Activated T-cell treated with anti-CD3 and anti-CD28 coated beads for 48 hours (primary cell): ENCODE data around the gene CFAP100.
A peak's percentile ranks its signal among the peaks of the same experiment; 100 is the strongest.

Source experiments
- DNase-seq: peaks from one replicate; pipeline ENCODE4 v3.0.0-alpha.2; 2020; ENCODE audit warnings: low read depth

The CFAP100 gene

DNA sequence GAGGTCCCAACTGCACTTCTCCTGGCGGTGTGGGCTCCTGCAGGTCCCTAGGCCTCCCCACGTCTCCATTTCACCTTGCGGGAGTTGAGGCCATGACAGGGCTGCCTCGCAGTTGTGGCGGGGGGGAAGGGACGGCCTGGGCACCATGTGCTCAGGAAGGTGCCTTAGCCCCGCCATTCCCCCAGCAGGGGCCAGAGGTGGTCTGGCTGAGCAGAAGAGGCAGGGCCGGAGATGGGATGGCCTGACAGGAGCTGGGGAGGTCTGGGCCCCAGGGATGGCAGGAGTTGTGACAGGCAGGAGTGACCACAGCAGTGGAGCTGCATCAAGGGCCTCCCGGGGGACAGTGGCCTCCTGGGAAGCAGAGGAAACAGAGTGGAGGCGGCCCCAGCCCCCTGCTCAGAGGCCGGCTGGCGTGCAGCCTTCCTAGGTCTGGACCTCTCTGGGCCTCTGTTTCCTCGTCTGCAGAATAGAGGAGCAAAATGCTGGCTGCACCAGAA lies 18.8 kb upstream of the CFAP100 start:
- no peak for DNase-seq

DNA sequence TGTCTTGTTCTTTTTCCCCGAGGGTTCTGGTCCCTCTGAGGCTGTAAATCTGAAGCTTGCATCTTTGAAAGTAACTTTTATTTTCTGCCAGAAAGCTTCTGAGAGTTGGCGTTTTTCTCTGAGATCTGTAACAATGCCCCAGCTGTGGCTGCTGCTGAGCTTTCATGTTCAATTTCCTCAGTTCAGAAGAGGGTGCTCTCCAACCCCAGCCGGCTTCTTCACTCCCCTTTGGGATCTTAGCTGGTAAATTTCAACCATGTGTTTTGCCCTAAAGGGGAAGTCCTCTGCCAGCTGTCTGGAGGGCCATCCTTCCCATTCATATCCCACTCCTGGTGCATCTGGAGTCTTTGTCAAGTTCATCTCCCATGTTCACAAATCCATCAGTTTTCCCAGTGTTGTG lies 18.3 kb upstream of the CFAP100 start:
- no peak for DNase-seq

DNA sequence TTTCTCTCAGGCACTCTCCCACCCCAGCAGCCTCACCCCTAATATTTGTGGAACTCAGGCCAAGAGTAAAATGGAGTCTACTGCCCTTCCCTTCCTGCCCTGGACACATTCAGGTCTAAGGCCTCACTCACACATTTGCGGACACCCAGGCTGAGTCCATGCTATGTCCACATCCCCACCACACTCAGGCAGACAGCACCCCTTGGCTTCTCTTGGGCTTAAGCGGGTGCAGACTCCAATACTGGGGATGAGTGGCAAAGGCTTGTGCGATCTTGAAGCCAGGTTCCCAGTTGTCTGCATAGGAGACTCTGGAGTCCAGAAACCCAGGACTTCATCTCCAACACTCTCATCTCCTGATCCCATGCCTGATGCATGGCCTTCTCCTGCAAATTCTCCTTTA lies 17.5 kb upstream of the CFAP100 start:
- DNase-seq, result no peak

DNA sequence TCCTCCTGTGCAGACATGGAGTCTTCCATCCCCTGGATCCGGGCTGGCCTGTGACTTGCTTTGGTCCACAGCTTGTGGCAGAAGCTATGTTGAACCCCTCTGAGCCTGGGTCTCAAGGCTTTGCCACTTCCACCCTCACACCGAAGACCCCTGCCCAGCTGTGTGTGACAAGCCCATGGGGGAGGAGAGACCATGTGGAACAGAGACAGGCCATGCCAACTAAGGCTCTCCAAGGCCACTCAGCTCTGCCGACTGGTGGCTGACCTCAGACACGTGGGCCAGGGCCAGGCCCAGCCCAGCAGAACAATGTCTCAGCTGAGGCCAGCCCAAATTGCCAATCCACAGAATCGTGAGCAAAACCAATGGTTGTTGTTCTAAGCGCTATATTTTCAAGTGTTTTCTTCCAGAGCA lies 16.4 kb upstream of the CFAP100 start:
- DNase-seq, result no peak

DNA sequence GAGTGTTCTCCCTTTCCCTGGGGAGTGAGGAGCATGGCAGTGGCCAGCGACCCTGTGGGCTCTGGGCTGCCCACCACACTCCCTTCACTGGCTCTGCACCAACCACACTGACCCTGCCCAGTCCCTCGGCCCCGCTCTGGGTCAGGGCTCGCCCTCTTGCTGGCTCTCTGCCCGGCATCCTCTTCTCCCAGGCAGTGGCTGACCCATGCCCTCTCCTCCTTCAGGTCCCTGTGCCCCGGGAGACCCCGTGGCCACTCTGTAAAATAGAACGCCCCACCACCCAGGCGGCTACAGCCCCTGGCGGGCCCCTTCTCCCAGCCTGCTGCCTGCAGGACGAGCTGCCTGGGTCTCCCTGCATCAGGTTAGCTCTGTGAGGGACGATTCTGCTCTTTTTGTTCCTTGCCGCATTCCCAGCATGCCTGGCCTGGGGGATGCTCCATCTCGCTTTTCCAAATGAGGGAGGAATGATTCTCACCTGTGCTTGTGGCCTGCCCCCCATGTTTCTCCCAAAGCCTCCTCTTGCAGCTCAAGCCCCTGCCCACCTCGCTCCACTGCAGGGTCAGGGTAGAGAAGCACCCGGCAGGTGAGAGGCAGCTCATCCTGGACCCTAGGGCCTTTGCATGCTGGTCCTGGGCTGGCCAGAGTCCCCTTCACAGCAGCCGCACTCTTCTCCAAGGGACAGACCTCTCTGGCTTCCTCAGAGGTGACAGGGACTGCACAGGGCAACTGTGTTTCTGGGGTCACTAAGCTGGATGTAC lies 14.5 kb upstream of the CFAP100 start:
- DNase-seq, result no peak

DNA sequence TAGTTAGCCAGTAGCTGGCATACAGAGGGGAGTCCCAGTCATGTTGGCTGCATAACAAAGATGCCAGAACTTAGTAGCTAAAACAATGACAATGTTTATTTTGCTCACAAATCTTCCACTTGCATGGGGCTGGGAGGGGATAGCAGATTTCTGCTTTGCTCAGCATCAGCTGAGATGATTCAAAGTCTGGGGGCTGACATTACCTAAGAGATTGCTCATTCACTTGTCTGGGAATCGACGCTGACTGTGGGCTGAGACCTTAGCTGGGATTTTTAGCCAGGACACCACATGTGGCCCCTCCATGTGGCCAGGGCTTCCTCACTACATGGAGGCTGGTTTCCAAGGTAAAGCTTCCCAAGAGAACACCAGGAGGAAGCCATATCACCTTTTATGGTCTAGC lies 12.7 kb upstream of the CFAP100 start:
- no peak for DNase-seq

DNA sequence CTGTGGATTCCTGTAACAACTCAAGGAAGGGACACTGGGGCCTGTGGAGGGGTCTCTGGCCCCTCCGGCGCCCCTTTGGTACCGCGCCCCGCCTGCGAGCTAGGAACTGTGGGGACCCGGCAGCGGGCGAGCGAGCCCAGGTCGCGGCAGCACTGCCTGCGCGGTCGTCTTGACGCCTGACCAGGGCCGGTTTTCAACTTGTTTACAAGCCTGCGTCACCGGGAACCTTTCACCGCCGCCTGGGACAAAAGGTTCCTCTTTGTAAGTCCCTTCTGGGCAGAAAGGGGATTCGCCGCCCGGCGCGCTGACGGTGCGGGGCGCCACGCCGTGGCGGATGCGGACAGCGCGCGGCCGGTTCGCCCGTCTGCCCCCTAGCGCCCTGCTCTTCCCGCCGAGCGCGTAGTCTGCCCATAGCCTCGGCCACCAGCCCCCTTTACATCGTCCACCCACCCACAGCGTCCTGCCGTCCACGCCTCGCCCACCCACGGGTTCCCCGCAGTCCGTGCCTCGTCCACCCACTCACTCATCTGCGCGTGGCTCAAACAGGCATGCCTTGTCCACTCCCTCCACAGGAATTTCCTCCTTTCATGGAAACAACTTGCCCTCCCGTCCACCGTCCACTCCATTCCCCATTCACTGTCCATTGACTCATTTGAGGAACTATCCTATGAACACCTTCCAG lies 5.5 kb upstream of the CFAP100 start:
- DNase-seq, result peak; percentile 54

DNA sequence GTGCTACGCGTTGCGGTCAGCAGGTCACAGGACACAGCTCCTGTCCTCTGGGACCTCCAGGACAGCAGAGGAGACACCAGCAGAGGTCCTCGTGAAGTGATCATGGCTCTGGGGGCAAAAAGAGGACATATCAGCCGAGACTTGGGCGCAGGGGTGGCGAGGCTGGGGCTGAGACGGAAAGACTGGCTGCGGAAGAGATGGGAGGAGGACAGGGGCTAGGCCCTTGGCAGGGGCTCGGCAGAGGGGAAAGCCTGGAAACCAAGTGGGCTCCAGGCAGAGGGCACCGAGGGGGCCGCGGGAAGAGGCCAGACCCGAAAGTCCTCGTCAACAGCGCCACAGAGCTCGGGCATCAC lies 4.9 kb upstream of the CFAP100 start:
- no peak for DNase-seq

DNA sequence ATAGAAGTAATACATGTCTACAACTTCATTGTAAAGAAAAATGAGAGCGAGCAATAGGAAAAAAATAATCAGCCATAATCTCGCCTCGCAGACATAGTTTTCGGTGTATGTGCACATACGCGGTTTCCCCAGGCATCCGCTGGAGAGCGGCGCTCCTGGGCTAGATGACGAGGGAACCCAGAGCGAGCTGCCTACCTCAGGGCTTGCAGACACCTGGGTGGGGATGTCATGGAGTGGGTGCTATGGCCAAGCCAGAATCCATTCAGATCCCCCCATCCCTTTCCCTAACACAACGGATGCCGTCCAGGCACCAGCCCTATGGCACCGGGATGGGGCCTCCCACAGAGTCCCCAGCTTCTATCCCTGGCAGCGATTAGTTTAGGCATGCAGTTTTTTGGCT lies 4.5 kb upstream of the CFAP100 start:
- DNase-seq, result no peak

DNA sequence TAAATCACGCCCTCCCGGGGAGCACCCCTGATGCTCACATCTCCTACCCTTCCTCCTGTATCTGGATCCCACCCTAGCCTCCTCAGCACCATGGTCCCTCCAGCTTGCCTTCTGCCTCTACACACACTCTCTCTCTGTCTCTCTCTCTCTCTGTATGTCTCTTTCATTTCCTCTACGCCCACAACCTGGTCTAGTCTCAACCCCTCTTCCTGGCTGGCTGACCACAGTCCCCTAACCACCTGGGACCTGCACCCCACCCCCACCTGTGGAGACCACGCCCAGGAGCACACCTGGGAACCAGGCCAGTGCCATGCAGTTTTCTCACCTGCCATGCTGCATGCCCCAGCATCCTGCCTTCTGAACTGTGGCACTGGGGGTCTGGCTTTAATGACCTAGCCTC lies 4.0 kb upstream of the CFAP100 start:
- DNase-seq, result no peak

DNA sequence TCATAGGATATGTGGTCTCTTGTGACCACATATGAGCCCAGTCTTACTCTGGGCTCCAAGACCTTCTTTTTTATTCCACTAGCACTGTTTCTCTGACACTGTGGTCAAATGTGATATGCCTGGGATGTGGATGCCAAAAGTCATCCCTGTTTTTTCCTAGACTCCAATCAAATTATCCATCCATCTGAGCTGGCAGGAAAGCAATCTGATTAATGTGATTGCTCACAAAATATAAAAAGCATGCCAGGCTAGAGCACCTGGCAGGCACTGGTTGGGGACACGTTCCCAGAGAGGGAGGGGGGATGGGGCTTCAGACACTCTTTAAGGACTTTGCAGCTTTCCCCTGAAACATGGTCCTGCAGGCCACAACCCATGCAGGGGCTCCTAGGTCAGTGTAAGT lies 3.1 kb upstream of the CFAP100 start:
- DNase-seq, result no peak

DNA sequence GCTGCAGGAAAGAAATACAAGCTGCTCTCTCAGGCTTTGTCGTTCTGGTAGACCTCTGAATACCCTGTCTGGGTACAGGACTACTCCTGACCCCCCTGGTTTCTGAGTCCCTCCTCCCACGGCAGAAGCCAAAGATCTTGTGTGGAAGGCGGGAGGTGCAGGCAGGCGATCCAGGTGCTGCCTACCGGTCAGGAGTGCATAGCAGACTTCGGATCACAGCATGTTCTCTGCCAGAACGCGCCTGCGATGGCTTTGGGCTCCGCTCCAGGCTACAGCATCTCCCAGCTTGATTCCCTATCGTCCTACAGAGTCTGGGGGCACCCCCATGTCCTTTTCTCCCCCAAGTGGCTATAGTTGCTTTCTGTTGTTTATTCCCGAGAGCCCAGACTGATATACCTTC lies 2.5 kb upstream of the CFAP100 start:
- DNase-seq, result no peak

DNA sequence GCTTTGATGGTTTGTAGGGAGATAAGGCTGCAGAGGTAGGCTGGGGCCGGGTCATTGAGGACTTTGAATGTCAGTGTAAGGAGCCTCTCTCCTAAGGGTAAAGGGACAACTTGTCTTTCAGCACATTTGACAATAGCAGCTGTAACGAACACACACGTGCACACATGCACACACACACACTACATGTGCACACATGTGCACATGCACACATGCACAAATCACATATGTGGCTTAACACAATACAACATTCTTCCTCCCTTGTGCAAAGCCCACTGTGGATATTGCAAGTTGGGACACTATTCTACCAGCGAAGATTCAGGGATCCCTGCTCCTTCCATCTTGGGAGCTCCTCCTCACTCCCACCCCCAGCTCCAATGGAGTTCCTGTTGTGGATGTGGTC lies 1.1 kb upstream of the CFAP100 start:
- DNase-seq, result no peak

DNA sequence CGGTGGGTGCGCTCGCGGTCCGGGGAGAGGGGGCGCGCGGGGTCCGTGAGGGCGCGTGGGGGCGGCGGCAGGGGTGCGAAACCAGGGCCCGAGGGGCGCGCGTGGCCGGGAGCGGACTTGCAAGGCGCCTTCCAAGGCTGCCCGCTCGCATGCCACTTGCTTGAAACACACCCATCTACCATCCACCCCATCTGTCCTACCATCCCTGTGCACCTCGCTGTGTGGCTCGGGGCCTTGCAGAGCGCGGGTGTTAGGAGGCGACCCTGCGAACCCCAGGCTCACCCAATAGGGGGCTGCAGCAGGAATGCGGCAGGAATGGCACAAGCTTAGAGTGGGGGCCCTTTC lies 240 bp downstream of the CFAP100 start:
- no peak for DNase-seq

DNA sequence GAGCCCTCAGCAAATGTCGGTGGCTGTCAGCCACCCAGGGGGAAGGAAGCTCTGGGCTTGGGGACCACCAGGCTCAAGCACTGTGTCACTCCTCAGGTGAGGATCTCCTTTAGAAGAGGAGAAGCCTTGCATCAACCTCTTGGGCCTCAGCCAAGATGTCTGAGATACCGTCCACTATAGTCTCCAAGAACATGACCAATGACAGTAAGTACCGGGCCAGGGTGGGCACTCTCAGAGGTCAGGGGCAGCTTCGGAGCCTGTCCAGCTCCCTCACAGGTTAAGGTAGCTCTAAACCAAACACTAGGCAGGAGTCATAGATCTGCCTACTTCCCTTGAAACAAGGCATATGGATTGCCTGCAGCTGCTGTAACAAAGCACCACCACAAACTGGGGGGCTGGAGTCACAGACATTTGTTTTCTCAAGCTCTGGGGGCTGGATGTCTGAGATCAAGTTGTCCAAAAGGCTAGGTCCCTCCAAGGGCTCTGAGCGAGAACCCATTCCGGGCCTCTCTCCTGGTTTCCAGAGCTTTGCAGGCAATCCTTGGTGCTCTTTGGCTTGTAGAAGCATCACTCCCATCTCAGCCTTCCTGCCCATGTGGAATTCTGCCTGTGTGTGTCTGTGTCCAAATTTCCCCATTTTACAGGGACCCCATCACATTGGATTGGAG lies 1.3 kb downstream of the CFAP100 start:
- no peak for DNase-seq

DNA sequence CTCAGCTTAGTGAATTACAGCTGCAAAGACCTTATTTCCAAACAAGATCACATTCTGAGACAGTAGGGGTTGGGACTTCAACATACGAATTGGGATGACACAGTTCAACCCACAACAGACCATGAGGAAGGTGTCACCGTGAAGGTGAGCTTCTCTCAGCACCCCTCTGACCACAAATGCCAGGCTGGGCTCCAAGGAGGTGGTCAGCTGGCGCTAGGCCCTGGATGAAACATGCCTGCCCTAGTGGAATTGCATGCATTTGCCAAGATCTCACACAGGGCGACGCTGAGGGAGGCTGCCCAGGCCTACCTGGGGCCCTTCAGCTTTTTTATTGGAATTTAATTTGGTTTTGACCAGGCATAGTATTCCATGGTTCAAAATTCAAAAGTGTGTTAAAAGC lies 1.8 kb downstream of the CFAP100 start:
- DNase-seq, result no peak

DNA sequence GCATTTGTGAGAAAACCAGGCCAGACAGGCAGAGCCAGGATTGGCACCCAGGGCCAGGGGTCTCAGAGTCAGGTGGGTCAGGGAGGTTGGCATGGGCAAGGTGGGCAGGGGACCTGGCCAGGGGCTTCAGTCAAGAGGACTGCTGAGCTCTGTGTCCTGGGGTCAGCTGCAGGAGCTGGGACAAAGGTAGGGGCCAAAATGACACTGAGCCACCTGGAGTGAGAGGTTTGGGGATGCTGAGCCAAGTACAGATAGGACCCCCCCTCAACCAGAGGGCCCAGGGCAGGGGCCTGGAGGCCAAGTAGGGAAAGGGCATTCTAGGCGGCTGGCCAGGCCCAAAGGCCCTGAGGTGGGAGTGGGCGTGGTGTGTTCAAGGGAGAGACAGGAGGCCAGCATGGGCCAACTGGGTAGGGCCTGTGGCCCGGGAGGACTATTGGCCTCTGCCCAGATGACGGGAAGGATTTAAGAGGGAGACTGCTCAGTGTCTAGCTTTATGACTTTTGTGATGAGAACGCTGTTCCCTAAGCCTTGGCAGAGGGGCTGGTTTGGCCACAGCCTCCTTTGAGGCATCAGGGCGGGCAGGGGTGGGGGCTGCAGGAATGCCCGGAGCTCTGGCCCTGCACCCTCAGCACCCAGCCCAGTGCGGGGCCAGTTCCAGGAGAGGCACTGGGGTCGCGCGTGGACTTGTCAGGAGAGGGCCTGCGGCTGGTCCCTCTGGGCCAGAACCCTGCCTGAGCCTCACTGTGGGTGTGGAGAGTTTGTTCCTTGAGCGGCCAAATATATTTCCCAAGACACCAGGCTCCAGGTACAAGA lies 3.1 kb downstream of the CFAP100 start:
- no peak for DNase-seq

DNA sequence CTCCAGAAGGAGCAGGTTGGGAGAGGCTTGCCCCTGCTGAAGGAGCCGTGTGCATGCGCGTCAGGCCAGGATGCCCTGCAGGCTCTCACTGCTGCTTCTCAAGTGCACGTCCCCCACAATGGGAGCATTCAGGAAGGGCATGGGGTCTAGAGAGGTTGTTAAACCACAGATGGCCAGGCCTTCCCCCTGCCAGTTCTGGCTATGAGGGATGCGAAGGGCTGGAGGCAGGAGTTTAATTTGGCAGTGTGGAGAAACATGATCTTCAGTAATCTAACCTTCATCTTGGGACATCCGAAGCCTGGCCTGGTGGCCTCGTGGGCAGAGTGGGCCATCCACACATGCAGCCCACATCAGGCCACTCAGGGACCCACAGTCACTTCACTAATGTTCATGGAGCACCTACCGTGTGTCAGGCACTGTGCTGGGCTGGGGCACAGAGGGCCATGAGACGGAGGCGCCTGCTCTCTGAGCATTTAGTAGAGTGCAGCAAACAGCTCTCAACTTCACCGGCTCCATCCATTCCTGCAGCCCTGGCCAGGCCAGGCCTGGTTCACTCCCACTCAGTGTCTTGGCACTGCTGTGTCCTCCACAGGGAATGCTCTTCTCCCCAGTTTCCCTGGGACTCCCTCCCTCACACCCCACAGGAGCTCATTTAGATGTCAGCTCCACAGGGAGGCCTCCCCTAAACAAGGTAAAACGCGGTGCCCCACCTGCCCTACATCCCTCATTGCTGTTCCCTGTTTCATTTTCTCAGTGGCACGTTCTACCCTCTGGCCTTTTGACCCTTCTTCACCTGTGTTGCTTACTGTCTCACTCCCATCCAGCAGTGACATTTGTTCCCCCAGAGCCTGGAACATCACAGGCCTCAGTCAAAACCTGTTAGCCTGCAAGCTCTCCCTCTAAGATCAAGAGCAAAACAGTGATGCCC lies 4.0 kb downstream of the CFAP100 start:
- no peak for DNase-seq

DNA sequence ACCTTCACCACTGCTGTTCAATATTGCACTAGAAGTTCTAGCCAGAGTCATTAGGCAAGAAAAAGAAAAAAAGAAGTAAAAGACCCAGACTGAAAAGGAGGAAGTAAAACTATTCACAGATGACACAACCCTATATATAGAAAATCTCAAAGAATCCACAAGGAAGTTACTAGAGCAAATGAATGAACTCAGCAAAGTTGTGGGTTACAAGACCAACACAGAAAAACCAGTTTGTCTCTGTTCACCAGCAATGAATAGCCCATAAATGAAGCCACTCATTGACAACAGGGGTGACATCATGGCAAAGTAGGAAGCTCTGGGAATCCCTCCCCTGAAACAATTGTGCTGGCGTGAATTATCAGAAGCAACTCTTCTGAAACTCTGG lies 4.6 kb downstream of the CFAP100 start:
- DNase-seq, result no peak

DNA sequence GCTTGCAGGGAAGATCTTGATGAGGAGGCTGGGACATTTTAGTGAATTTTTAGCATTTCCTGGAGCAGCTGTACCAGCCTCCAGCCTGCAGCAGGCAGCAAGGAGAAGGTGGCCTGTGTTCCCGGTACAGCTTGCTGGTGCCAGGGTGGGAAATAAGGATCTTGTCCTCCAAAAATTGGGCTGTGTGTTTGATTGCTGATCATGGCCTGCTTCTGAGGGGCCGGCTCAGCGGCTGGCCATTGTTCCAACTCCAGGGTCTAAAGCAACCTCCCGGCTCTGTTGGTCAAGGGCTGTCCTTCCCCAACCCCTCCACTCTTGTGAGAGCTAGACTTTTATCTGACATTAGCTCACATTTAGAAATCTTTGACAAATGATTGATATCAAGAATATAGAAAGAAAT lies 5.0 kb downstream of the CFAP100 start:
- no peak for DNase-seq

DNA sequence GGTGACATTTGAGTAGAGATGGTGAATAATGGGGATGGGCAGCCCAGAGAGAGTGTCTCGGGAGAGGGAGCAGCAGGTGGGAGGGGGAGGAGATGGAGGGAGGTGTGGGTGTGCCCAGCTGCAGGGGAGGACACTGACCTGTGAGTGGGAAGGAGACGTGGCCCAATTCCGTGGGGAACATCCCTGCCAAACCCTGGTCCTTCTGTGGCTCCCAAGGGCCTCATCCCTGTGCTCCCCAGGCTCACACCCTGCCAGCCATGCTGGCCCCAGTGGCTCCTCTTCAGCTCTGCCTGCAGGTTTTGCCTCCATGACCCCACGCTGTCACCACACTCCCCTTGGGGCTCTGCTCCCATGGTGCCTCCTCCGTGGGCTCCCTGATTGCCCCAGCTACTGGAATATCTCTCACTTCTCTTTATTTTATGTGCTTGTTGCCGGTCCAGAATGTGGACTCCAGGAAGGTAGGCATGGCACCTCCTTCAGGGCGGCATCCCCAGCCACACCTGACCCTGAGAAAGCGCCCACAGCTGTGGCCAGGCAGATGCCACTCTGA lies 7.0 kb downstream of the CFAP100 start:
- DNase-seq, result no peak
